Measurements from ENCODE around the gene ADAT2. TPM values are rescaled to one million over a fixed set of nuclear protein-coding genes. Genes with fewer than 3 reads are reported as not detected.

ADAT2 gene
- total RNA-seq, 1 donor from 2014 or later = 9.1 TPM

- TF ChIP-seq, protein P1, sequence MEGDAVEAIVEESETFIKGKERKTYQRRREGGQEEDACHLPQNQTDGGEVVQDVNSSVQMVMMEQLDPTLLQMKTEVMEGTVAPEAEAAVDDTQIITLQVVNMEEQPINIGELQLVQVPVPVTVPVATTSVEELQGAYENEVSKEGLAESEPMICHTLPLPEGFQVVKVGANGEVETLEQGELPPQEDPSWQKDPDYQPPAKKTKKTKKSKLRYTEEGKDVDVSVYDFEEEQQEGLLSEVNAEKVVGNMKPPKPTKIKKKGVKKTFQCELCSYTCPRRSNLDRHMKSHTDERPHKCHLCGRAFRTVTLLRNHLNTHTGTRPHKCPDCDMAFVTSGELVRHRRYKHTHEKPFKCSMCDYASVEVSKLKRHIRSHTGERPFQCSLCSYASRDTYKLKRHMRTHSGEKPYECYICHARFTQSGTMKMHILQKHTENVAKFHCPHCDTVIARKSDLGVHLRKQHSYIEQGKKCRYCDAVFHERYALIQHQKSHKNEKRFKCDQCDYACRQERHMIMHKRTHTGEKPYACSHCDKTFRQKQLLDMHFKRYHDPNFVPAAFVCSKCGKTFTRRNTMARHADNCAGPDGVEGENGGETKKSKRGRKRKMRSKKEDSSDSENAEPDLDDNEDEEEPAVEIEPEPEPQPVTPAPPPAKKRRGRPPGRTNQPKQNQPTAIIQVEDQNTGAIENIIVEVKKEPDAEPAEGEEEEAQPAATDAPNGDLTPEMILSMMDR (IDR thresholded peaks at IDR 0.05; ENCODE audit: insufficient read depth, low read length, poor library complexity, severe bottlenecking) = no peak
- Histone ChIP-seq H3K36me3 (ENCODE audit: control insufficient read depth, insufficient read depth, low read length) (no peaks in the 10 kb centered on the region), H3K4me3 (ENCODE audit: low read depth, low read length) (no peak overlapping the region), H3K27me3 (ENCODE audit: control insufficient read depth, insufficient read depth, low read length) (no peaks in the 10 kb centered on the region)
- no peak for DNase-seq (ENCODE audit: low read depth)
These were observed 39.6 kb downstream of the ADAT2 start for GRCh38 chr6:143410859-143411270.

GRCh38 chr6:143408787-143409162, 41.7 kb downstream of the ADAT2 start:
- Histone ChIP-seq H3K4me3 (ENCODE audit: low read depth, low read length) (no peak overlapping the region), H3K27me3 (ENCODE audit: control insufficient read depth, insufficient read depth, low read length) (no peaks in the 10 kb centered on the region), H3K36me3 (ENCODE audit: control insufficient read depth, insufficient read depth, low read length) (no peaks in the 10 kb centered on the region)
- TF ChIP-seq, protein P1 (IDR thresholded peaks at IDR 0.05; ENCODE audit: insufficient read depth, low read length, poor library complexity, severe bottlenecking) = no peak
- DNase-seq (ENCODE audit: low read depth) = no peak

- Histone ChIP-seq H3K27me3 (ENCODE audit: control insufficient read depth, insufficient read depth, low read length) (no peaks in the 10 kb centered on the region), H3K36me3 (ENCODE audit: control insufficient read depth, insufficient read depth, low read length) (no peaks in the 10 kb centered on the region)
- no peak for DNase-seq (ENCODE audit: low read depth)
These were observed 42.2 kb downstream of the ADAT2 start for GRCh38 chr6:143408151-143408786.

GRCh38 chr6:143406673-143407072, 43.8 kb downstream of the ADAT2 start:
- Histone ChIP-seq H3K27me3 (ENCODE audit: control insufficient read depth, insufficient read depth, low read length) (no peaks in the 10 kb centered on the region), H3K36me3 (ENCODE audit: control insufficient read depth, insufficient read depth, low read length) (no peaks in the 10 kb centered on the region), H3K4me3 (ENCODE audit: low read depth, low read length) (no peak overlapping the region)
- TF ChIP-seq, protein P1 (IDR thresholded peaks at IDR 0.05; ENCODE audit: insufficient read depth, low read length, poor library complexity, severe bottlenecking) = no peak
- no peak for DNase-seq (ENCODE audit: low read depth)

More at GRCh38 chr6:143408151-143408786, 42.2 kb downstream of the ADAT2 start:
- TF ChIP-seq, protein P1 (IDR thresholded peaks at IDR 0.05; ENCODE audit: insufficient read depth, low read length, poor library complexity, severe bottlenecking) = no peak
- no peak overlapping the region for H3K4me3 ChIP-seq (ENCODE audit: low read depth, low read length)

DNA sequence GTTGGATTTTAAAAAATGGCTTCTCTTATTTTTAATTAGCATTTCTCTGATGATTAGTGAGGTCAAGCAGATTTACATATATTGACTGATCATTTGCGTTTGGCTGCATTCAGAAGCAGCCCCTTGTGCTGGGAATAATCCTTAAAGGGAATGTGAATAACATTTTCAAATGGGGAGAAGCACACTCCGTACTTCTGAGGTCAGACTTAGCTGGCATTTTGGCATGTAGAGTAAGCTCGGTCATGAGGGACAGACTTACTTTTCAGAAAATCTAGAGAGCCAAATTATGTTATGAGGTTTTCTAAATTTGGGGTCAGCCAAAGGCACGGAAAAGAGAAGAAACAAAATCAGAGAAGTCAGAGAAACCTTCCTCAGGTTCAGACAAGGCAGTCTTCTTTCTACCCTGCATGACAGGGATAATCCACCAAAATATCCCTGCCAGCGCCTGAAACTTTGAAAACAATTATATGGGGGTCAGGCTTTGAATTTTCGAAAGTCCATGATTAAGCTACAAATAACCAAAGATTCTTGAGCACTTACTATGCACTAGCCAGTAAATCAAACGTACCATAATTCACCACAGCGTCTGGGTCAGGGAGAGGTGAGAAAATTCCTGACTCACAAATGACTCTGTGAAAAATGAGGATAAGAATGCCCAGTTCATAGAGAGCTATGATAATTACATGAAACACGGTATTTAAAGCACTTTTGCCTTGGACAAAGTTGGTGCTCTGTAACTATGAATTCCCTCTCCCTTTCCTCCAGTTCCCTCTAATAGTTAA, 44.9 kb downstream of the ADAT2 start:
- H3K27me3 ChIP-seq (ENCODE audit: control insufficient read depth, insufficient read depth, low read length) = no peaks in the 10 kb centered on the region
- TF ChIP-seq, protein P1 (IDR thresholded peaks at IDR 0.05; ENCODE audit: insufficient read depth, low read length, poor library complexity, severe bottlenecking) = no peak
- DNase-seq (ENCODE audit: low read depth) = no peak
- H3K36me3 ChIP-seq (ENCODE audit: control insufficient read depth, insufficient read depth, low read length) = no peaks in the 10 kb centered on the region
- H3K4me3 ChIP-seq (ENCODE audit: low read depth, low read length) = no peak overlapping the region
